Endothelial cell of umbilical vein (primary cell): ENCODE measurements around the gene MAGI1. TPM values are rescaled to one million over a fixed set of nuclear protein-coding genes. Genes with fewer than 3 reads are reported as not detected.

Experiments used
- BruUV-seq: library from RNA; stranded (reverse); fragments of 400-500 nt; replicated peaks from 2 replicates; lab custom pipeline; 2021; lab: Mats Ljungman, UMichigan
- CTCF ChIA-PET: fragments of 300-600, 350-600 bp; sonication (Branson Sonifier 250); formaldehyde crosslinking; loops from one replicate; lab custom pipeline; 2021; ENCODE audit warnings: antibody characterized with exemption, inconsistent platforms; lab: Charles Lee
- POLR2A ChIA-PET: fragments of 300-600, 350-600 bp; sonication (Branson Sonifier 250); formaldehyde crosslinking; loops from one replicate; lab custom pipeline; 2021; ENCODE audit warnings: antibody characterized with exemption, inconsistent platforms; lab: Charles Lee
- DNase-seq: peaks from one replicate; pipeline ENCODE4 v3.0.0-alpha.2; 2011; ENCODE audit warnings: low read depth, low spot score
- FAIRE-seq: peaks from 2 replicates; lab custom pipeline; 2011; peaks lifted over from hg19 to GRCh38; lab: Jason Lieb, UNC
- H2AFZ ChIP-seq: 2 replicates; pipeline ENCODE4 v1.6.0; 2012; ENCODE audit warnings: low read depth, low read length, control low read depth, inconsistent platforms
- H3K27ac ChIP-seq: 2 replicates; pipeline ENCODE4 v1.5.1; 2011; ENCODE audit warnings: low read depth, mild to moderate bottlenecking, control low read depth, low read length, moderate library complexity; ENCODE audit not compliant: insufficient read depth
- H3K27me3 ChIP-seq, 2 experiments: 2 replicates each; pipeline versions ENCODE4 v1.6.0 to v1.6.1; 2011; ENCODE audit warnings: low read length in 2 of 2, mixed read lengths in 1 of 2; ENCODE audit not compliant: control insufficient read depth in 2 of 2, insufficient read depth in 2 of 2
- H3K36me3 ChIP-seq, 2 experiments: 2 replicates in 1 of 2; 3 replicates in 1 of 2; pipeline ENCODE4 v1.5.1; 2011; ENCODE audit warnings: low read length in 2 of 2, mild to moderate bottlenecking in 1 of 2, moderate library complexity in 1 of 2; ENCODE audit not compliant: control insufficient read depth in 2 of 2, insufficient read depth in 2 of 2; ENCODE audit errors: extremely low read depth in 1 of 2
- H3K4me1 ChIP-seq: 3 replicates; pipeline ENCODE4 v1.5.1; 2011; ENCODE audit warnings: mild to moderate bottlenecking, low read length; ENCODE audit not compliant: control insufficient read depth, insufficient read depth; ENCODE audit errors: extremely low read depth
- H3K4me2 ChIP-seq: 2 replicates; pipeline ENCODE4 v1.6.1; 2011; ENCODE audit warnings: low read length, control low read depth, mixed read lengths; ENCODE audit not compliant: insufficient read depth
- H3K4me3 ChIP-seq, 3 experiments: fragments of 200-600 bp in 1 of 3; sonication (generic), shearing (Covaris generic) in 1 of 3; replicated peaks in 1 of 3; 2 replicates each; pipeline ENCODE4 v1.5.1; 2011 to 2016; ENCODE audit warnings: control low read depth in 3 of 3, low read length in 3 of 3, mild to moderate bottlenecking in 2 of 3, inconsistent platforms in 1 of 3, low read depth in 1 of 3, moderate library complexity in 1 of 3; ENCODE audit not compliant: insufficient read depth in 1 of 3
- H3K79me2 ChIP-seq: 2 replicates; pipeline ENCODE4 v1.6.0; 2012; ENCODE audit warnings: low read length, inconsistent platforms; ENCODE audit not compliant: control insufficient read depth, insufficient read depth
- H3K9ac ChIP-seq: replicated peaks from 2 replicates; pipeline ENCODE3; 2011; ENCODE audit warnings: low read length, control low read depth; ENCODE audit not compliant: insufficient read depth; ENCODE audit errors: extremely low read depth
- H3K9me1 ChIP-seq: replicated peaks from 3 replicates; pipeline ENCODE4 v1.6.0; 2011; ENCODE audit warnings: mild to moderate bottlenecking, low read length; ENCODE audit not compliant: control insufficient read depth, insufficient read depth; ENCODE audit errors: extremely low read depth
- H3K9me3 ChIP-seq: replicated peaks from 2 replicates; pipeline ENCODE4 v1.5.1; 2012; ENCODE audit warnings: low read length, inconsistent platforms; ENCODE audit not compliant: control insufficient read depth, insufficient read depth
- H4K20me1 ChIP-seq: replicated peaks from 2 replicates; pipeline ENCODE3; 2011; ENCODE audit warnings: mild to moderate bottlenecking, low read length; ENCODE audit not compliant: control insufficient read depth, insufficient read depth; ENCODE audit errors: extremely low read depth
- CTCF ChIP-seq, 2 donors: IDR thresholded peaks; 1 replicate in 1 of 2; 2 replicates in 1 of 2; pipeline ENCODE4 v1.5.1; 2011; ENCODE audit warnings: low read length in 2 of 2, mild to moderate bottlenecking in 2 of 2, moderate library complexity in 2 of 2, control low read depth in 1 of 2, inconsistent platforms in 1 of 2, low read depth in 1 of 2; ENCODE audit not compliant: insufficient read depth in 1 of 2; ENCODE audit errors: extremely low read depth in 1 of 2
- EZH2 ChIP-seq: IDR thresholded peaks from 2 replicates; pipeline ENCODE4 v1.6.1; 2012; ENCODE audit warnings: borderline replicate concordance, low read depth, mild to moderate bottlenecking, moderate library complexity, low read length, inconsistent platforms; ENCODE audit not compliant: severe bottlenecking
- FOS ChIP-seq: IDR thresholded peaks from 2 replicates; pipeline ENCODE4 v1.6.1; 2011; ENCODE audit warnings: mild to moderate bottlenecking, low read length, moderate library complexity, borderline replicate concordance; ENCODE audit not compliant: insufficient read depth
- GATA2 ChIP-seq: IDR thresholded peaks from 2 replicates; pipeline ENCODE4 v1.7.0; 2011; ENCODE audit warnings: low read depth, mild to moderate bottlenecking, moderate library complexity, mixed read lengths, low read length; ENCODE audit not compliant: insufficient read length, insufficient read depth
- JUN ChIP-seq: IDR thresholded peaks from 2 replicates; pipeline ENCODE4 v1.6.1; 2011; ENCODE audit warnings: borderline replicate concordance, low read depth; ENCODE audit not compliant: insufficient read length, insufficient read depth
- MAX ChIP-seq: IDR thresholded peaks from 2 replicates; pipeline ENCODE4 v1.6.1; 2011; ENCODE audit not compliant: insufficient read depth, insufficient read length
- MYC ChIP-seq: IDR thresholded peaks from one replicate; pipeline ENCODE4 v1.6.1; 2011; ENCODE audit warnings: mild to moderate bottlenecking, low read depth, low read length
- POLR2A ChIP-seq: IDR thresholded peaks from 2 replicates; pipeline ENCODE4 v1.6.1; 2012; ENCODE audit warnings: low read depth, mild to moderate bottlenecking, control low read depth, low read length
- POLR2AphosphoS5 ChIP-seq: IDR thresholded peaks from 2 replicates; pipeline ENCODE4 v1.6.1; 2012; ENCODE audit warnings: low read depth, mild to moderate bottlenecking, control low read depth, low read length, moderate library complexity; ENCODE audit not compliant: insufficient read depth
- dilution Hi-C: fragments of 300-500 bp; cut with MboI; formaldehyde crosslinking; loops from one replicate; pipeline ENCODE4 v1.15.0; 2019; ENCODE audit warnings: low sequenced_read_pairs; ENCODE audit not compliant: extremely low pct_ligation_motif_present
- intact Hi-C: fragments of 100-400 bp; cut with micrococcal nuclease; formaldehyde crosslinking; loops from one replicate; pipeline ENCODE4 v1.10.0; 2022
- polyA plus RNA-seq, 4 experiments: library from polyadenylated mRNA; depleted of rRNA in 3 of 4; stranded (reverse) in 3 of 4; unstranded in 1 of 4; fragments of >200 nt; gene quantifications; 2 replicates each; pipeline versions ENCODE4 v1.2.1 to v1.2.3, GENCODE V29; 2011 to 2012; ENCODE audit warnings: missing spikeins in 1 of 4
- total RNA-seq: library from RNA; stranded (reverse); gene quantifications from 2 replicates; pipeline ENCODE4 v1.2.3, GENCODE V29; 2021

The MAGI1 gene
- total and polyA plus RNA-seq, 2 donors (not counting 3 experiments of a cell fraction or from before 2014, with no cell fraction given): 10.1 to 47.9 TPM

- Histone ChIP-seq H3K9me3 (no peaks in the 10 kb centered on the region), H3K27ac (no peak overlapping the region), H3K27me3 (no peaks in the 10 kb centered on the region), H4K20me1 (no peaks in the 10 kb centered on the region), H3K9ac (no peak overlapping the region), H3K4me1 (no peaks in the 10 kb centered on the region), H3K9me1 (no peaks in the 10 kb centered on the region), H3K79me2 (no peaks in the 10 kb centered on the region), H3K4me2 (no peak overlapping the region), H3K36me3 (peaks cover 0 to 7% of the 10 kb centered on the region in 2 experiments), H3K4me3 (no peak overlapping the region), H2AFZ (no peak overlapping the region)
- ChIA-PET CTCF (interaction anchor here (0.8 to 1.4 kb wide), 6 partner anchors 8 to 899 kb away, joined by 3 to 4 read pairs (median 3); no protein-coding TSS in a partner anchor), POLR2A (no interaction called here)
- FAIRE-seq: no peak
- TF ChIP-seq MYC: no peak
- no peak for TF ChIP-seq GATA2
- TF ChIP-seq EZH2: no peak
- no peak for TF ChIP-seq JUN
- TF ChIP-seq POLR2A: no peak
- no peak for TF ChIP-seq MAX
- no peak for TF ChIP-seq FOS
- no peak for TF ChIP-seq POLR2AphosphoS5
- no peak for TF ChIP-seq CTCF (IDR thresholded peaks at IDR 0.05; ENCODE audit: extremely low read depth in 1 of 2, insufficient read depth in 1 of 2, low read depth in 1 of 2, low read length in 2 of 2)
- no peak for DNase-seq
- no TSS peak for BruUV-seq
- intact Hi-C loops (no loop called here), dilution Hi-C loops (no loop called here)
Measured at GRCh38 chr3:65432388-65433003, 606.2 kb downstream of the MAGI1 start.
